ENCODE data around the gene CNTN6. TPM values are rescaled to one million over a fixed set of nuclear protein-coding genes. Genes with fewer than 3 reads are reported as not detected.

CNTN6 gene
- total RNA-seq, 2 donors from 2014 or later = not detected

DNA sequence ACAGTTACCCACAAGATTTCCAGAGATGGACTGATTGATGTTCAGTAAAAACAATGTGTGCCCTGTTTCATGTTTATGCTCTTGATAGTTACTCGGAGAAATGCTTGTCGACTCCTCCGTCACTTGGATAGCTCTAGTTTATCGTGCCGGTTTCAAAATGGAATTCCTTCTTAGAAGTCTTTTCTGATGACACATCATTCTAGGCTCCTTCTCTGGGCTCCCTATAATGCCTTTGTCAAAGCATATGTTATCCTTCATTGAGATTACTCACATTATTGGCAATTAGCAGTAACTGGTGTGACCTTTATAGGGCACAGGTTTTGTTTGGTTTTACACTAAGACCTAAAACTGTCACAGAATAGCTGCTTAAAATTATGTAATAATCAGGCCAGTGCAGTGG is 201.8 kb downstream of the CNTN6 start:
- Histone ChIP-seq H3K27ac (no peak overlapping the region), H3K4me3 (no peak overlapping the region), H3K4me1 (ENCODE audit: control insufficient read depth in 1 of 2, low read depth in 2 of 2) (no peaks in the 10 kb centered on the region), H3K9me3 (no peaks in the 10 kb centered on the region), H3K27me3 (replicated peaks; ENCODE audit: insufficient read depth) (no peaks in the 10 kb centered on the region), H3K36me3 (no peaks in the 10 kb centered on the region)
- ATAC-seq (ENCODE audit: insufficient number of reproducible peaks, low FRiP score, low read depth) (no peak), DNase-seq (ENCODE audit: low spot score) (no peak)
- TF ChIP-seq, protein P1, sequence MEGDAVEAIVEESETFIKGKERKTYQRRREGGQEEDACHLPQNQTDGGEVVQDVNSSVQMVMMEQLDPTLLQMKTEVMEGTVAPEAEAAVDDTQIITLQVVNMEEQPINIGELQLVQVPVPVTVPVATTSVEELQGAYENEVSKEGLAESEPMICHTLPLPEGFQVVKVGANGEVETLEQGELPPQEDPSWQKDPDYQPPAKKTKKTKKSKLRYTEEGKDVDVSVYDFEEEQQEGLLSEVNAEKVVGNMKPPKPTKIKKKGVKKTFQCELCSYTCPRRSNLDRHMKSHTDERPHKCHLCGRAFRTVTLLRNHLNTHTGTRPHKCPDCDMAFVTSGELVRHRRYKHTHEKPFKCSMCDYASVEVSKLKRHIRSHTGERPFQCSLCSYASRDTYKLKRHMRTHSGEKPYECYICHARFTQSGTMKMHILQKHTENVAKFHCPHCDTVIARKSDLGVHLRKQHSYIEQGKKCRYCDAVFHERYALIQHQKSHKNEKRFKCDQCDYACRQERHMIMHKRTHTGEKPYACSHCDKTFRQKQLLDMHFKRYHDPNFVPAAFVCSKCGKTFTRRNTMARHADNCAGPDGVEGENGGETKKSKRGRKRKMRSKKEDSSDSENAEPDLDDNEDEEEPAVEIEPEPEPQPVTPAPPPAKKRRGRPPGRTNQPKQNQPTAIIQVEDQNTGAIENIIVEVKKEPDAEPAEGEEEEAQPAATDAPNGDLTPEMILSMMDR (IDR thresholded peaks at IDR 0.05) = no peak

DNA sequence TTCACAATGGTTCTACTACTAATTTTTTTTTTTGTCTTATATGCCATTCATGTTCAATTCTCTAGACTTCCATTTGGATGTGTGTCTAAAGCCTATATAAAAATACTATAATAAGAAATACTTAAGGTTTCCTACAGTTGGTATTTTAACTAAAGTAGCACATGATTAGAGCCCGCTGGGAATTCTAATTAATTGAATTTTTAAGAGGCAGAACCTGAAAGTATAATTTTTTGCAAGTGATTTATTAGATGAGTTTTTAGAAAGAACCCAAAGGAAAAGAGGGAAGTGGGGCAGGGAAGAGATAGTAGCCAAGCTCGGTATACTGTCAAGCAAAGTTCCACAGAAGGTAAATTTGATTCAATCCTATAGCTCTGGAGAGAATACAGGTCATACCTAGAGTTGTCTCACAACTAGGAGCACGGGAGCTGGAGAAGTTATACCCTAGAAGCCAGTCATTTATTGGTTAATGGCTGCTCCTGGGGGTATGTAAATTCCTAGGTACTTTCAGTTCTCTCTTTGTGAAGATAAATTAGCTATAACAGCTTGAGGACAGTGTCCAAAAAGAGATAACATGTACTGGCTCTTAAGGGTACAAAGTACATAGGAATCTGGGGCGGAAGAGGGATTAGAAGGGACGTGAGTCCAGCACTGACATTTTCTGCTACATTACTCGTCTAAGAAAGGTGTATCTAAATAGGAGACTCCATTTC is 225.6 kb downstream of the CNTN6 start:
- TF ChIP-seq, protein P1 (IDR thresholded peaks at IDR 0.05) = no peak
- Histone ChIP-seq H3K9me3 (no peaks in the 10 kb centered on the region), H3K4me1 (ENCODE audit: control insufficient read depth in 1 of 2, low read depth in 2 of 2) (no peaks in the 10 kb centered on the region), H3K27ac (no peak overlapping the region), H3K36me3 (no peaks in the 10 kb centered on the region), H3K27me3 (replicated peaks; ENCODE audit: insufficient read depth) (no peaks in the 10 kb centered on the region), H3K4me3 (no peak overlapping the region)
- DNase-seq (ENCODE audit: low spot score) (no peak), ATAC-seq (ENCODE audit: insufficient number of reproducible peaks, low FRiP score, low read depth) (no peak)

DNA sequence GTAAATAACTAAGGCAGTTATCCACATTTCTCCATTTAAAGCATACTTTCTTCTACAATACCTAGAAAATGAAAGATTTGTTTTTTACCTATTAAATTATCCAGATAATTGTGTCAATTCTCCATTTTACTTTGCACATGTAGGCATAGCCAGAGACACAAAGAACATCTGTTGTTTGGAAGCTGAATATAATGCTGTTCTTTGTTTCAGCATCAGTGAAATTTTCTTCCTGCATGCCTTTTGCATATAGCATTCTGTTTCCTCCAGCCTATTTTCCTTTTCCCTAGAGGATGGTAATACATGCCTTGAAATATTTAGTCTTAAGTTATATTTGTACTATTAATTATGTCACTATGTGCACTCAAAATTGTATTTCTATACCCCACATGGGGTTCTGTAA is 233.7 kb downstream of the CNTN6 start:
- Histone ChIP-seq H3K4me1 (ENCODE audit: control insufficient read depth in 1 of 2, low read depth in 2 of 2) (no peaks in the 10 kb centered on the region), H3K36me3 (no peaks in the 10 kb centered on the region), H3K27me3 (replicated peaks; ENCODE audit: insufficient read depth) (no peaks in the 10 kb centered on the region), H3K4me3 (no peak overlapping the region), H3K27ac (no peak overlapping the region), H3K9me3 (no peaks in the 10 kb centered on the region)
- DNase-seq (ENCODE audit: low spot score) (no peak), ATAC-seq (ENCODE audit: insufficient number of reproducible peaks, low FRiP score, low read depth) (no peak)
- TF ChIP-seq, protein P1 (IDR thresholded peaks at IDR 0.05) = no peak

DNA sequence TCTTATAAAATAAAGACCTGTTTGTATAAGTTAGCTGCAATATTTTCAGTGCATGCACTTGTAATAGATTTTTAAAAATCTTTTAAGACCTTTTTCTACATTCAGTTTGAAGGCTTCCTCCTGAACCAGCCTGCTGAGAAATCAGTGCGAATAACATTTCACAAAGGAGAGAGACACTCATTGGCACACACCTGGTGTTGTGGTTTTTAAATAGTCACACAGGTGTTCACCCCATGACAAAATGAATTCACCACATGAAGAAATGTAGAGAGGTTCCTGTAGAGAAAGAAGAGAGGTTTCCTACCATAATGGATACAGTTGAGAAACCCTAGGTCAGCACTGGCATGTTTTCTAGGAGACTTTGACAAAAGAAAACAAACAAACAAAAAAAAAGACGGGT is 237.3 kb downstream of the CNTN6 start:
- H3K4me3 ChIP-seq = no peak overlapping the region
- no peaks in the 10 kb centered on the region for H3K27me3 ChIP-seq (replicated peaks; ENCODE audit: insufficient read depth)
- no peaks in the 10 kb centered on the region for H3K4me1 ChIP-seq (ENCODE audit: control insufficient read depth in 1 of 2, low read depth in 2 of 2)
- TF ChIP-seq, protein P1 (IDR thresholded peaks at IDR 0.05) = no peak
- no peaks in the 10 kb centered on the region for H3K36me3 ChIP-seq
- no peaks in the 10 kb centered on the region for H3K9me3 ChIP-seq
- DNase-seq (ENCODE audit: low spot score) = no peak
- no peak for ATAC-seq (ENCODE audit: insufficient number of reproducible peaks, low FRiP score, low read depth)
- no peak overlapping the region for H3K27ac ChIP-seq

DNA sequence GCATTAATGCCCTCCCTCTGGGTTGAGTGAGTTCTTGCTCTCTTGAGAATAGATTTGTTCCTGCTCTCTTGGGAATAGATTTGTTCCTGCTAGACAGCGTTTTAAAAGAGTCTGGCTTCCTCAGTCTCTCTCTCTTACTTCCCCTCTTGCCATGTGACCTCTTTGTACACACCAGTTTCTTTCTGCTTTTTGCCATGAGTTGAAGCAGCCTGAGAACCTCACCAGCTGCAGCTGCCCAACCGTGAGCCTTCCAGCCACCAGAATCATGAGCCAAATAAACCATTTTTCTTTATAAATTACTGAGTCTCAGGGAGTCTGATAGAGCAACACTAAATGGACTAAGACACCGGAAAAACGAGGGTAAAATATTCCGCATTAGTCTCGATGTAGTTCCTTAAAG is 253.6 kb downstream of the CNTN6 start:
- Histone ChIP-seq H3K27me3 (replicated peaks; ENCODE audit: insufficient read depth) (no peaks in the 10 kb centered on the region), H3K36me3 (no peaks in the 10 kb centered on the region), H3K27ac (no peak overlapping the region), H3K4me3 (no peak overlapping the region), H3K4me1 (ENCODE audit: control insufficient read depth in 1 of 2, low read depth in 2 of 2) (no peaks in the 10 kb centered on the region), H3K9me3 (no peaks in the 10 kb centered on the region)
- DNase-seq (ENCODE audit: low spot score) (no peak), ATAC-seq (ENCODE audit: insufficient number of reproducible peaks, low FRiP score, low read depth) (no peak)
- TF ChIP-seq, protein P1 (IDR thresholded peaks at IDR 0.05) = no peak
